OCI-M1 (cell line): ENCODE data around the gene RICTOR.
A peak's percentile ranks its signal among the peaks of the same experiment; 100 is the strongest.

ENCODE experiments used
- DNase-seq: peaks from one replicate; lab custom pipeline; 2025; lab: John Stamatoyannopoulos, UW

Gene RICTOR

DNA sequence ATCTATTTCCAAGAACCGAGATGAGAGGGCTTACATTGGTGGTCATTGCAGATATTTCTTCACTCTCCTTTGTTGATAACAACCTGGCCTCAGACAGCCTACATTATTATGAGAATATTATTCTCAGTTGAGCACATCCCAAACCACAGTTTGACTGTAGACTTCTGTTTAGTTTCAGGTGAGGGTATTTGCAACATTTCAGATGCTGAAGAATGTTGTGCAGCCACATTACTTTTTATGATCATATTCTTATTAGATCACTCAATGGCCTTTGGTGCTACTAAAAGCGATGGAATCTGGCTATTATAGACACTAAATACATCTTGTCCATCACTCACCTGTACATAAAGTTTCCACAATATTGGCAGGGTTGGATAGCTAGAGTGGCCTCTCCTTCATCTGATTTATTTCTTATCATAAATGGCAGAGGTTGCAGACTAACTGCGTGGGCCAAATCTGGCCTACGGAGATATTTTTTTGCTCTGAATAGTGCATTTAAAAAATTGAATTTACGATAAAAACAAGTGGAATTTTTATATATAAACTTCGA, 26.2 kb upstream of the RICTOR start:
- no peak for DNase-seq

DNA sequence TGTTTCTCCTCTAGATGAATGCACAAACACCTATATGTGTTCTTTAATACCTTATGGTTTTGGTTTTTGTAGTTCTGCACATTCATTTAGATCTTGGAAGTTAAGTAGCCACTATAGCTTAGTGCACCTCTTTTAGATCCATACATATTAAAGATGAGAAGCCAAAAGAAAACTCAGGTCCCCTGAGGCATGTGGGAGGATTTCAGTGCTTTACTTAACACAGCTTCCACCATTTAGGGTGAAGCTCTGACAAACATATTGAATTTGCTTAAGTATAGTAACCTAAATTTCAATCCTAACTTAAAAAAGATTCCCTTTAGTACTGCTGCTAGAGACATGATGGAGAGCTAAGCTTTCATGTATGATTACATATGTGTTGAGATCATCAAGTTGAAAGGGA, 25.6 kb upstream of the RICTOR start:
- DNase-seq = no peak

DNA sequence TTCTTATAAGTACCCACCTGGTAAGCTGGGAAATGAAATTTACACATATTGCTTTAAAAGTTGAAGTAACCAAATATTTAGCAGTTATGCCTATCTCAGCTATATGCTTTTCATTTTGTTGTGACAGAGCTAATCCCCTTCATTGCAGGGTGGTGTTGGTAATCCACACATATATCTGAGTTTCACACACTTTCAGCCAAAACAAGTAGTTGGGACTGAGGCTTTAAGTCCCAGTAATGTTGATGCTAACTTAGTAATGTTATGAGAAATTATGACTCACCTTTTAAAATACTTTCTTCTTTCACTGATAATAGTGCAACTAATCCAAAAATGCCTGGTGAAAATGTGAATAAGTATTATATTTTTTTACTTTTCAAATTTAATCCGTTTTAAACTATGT, 19.2 kb upstream of the RICTOR start:
- DNase-seq = no peak

DNA sequence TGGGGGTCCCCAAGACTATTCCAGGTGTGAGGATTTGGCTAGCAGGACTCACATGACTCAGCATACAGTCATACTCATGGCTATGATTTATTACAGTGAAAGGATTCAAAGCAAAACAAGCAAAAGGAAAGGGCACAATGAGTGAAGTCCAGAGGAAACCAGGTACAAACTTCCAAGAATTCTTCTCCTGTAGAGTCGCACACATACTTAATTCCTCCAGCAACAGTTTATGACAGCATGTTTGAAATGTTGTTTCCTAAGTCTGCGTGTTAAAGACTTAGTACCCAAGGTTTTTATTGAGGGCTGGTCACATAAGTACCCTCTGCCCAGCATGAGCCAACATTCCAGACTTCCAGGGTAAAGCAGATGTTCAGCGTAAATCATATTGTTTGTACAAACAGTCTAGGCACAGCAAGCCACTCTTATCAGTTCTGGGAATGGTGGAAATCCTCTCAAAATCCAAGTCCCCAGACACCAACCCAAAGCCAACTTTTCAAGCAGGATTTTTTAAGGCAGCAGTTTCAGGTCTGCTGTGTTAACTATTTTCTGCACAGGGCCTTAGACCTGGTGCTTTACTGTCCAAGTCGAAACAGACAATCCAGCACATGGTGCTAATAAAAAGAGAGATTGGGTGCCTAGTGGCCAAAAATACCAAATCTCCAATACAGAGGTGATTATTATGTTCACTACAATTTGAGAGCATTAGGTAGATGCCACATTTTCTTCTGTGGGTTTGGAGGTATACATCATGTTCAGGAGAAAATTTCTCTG, 18.6 kb upstream of the RICTOR start:
- DNase-seq = no peak

DNA sequence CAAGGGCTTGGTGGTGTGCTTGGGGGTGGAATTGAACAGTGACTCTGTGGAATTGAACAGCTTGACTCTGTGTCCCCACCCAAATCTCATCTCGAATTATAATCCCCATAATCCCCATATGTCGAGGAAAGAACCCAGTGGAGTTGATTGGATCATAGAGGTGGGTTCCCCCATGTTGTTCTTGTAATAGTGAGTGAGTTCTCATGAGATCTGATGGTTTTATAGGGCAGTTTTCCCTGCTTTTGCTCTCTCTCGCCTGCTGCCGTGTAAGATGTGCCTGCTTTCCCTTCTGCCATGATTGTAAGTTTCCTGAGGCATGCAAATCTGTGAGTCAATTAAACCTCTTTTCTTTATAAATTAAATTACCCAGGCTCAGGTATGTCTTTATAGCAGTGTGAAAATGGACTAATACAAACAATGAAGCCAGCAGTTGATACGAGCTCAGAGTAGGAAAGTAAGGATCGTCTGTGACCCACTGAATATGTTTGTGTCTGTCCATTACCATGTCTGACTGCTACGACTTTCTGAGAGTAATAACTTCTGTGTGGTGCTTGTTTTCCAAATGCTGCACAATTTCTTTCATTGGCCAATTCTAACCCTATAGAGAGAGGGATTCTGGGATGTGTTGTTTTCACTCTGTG, 17.9 kb upstream of the RICTOR start:
- DNase-seq = no peak

DNA sequence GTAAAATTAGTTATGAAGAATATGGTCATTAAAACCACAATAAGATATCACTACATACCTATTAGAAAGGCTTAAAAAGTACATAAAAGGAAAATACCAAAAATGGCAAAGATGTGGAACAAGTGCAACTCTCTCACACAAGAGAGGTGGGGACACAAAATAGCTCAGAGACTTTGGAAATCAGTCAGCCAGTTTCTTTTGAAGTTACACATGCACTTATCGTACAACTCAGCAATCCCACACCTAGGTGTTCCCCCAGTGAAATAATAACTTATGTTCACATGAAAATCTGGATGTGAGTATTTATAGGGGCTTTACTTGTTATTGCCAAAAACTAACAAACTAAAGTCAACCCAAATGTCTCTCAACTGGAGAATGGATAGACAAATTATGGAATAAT, 9.8 kb upstream of the RICTOR start:
- no peak for DNase-seq

DNA sequence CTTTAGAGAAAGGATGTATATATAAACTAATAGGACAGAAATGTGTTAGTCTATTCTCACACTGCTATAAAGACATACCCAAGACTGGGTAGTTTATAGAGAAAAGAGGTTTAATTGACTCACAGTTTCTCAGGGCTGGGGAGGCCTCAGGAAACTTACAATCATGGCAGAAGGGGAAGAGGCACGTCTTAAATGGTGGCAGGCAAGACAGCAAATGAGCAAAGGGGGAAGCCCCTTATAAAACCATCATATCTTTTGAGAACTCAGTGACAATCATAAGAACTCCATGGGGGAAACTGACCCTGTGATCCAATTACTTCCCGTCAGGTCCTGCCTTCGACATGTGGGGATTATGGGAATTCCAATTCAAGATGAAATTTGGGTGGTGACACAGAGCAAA, 8.8 kb upstream of the RICTOR start:
- DNase-seq = no peak

DNA sequence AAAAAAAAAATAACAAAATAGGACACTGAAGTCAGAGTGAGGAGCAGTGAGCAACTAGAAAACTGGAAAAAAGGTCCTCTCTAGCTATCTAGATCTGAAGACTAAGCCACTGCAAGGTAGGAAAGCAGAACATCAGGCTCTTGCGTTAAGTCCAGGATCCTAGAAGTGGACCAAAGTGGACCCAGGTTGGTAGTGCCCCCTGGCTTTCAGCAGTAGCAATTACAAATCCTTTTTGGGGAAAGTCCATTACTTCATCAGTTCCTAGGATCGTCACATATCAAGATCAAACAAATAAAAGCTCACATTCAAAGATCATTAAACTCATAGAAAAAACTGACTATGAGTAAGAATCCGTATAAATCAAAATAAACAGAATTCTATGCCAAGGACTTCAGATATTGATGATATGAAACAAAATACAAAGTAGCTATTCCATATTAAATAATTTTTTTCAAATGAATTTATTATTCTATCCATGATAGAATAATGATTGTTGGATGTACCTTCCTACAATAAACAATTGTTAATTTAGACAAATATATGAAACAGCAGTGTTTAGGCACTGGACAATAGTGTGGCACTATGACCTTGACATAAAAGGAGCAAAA, 6.5 kb upstream of the RICTOR start:
- peak; percentile 84 for DNase-seq

DNA sequence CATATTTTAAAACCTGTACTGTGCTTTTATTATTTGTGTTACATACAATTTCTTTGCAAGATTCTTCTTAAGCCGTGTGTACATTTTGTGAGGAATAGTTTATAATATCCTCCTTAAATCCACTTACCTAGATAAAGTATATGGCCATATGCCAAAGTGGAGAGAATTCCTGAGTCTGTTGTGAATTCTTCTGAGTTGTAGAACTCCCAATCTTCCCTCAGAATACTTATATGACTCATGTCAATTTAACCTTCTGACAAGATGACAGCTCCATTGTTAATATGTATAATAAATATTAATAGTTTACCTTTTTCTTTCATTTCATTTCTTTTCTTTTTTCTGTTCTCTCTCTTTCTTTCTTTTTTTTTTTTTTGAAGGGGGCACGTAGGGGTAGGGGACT, 6.0 kb upstream of the RICTOR start:
- no peak for DNase-seq

DNA sequence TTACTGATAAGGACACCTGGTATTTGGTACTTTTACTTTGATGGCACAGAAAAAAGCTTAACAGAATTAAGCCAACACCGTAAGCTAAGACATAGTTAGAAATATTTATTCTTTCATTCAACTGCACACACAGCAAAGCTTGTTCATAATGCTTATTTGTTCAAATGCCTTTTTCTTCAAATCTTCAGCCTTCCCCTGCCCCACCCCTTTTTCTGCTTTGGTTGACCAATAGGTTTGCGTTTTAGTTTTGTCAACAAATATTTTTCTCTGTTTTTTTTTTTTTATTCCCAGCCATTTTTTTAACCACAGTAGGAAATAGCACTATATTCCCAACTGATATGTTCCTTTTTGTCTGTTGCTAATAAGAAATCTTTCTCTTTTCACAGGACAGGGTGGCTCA, 4.9 kb upstream of the RICTOR start:
- no peak for DNase-seq

DNA sequence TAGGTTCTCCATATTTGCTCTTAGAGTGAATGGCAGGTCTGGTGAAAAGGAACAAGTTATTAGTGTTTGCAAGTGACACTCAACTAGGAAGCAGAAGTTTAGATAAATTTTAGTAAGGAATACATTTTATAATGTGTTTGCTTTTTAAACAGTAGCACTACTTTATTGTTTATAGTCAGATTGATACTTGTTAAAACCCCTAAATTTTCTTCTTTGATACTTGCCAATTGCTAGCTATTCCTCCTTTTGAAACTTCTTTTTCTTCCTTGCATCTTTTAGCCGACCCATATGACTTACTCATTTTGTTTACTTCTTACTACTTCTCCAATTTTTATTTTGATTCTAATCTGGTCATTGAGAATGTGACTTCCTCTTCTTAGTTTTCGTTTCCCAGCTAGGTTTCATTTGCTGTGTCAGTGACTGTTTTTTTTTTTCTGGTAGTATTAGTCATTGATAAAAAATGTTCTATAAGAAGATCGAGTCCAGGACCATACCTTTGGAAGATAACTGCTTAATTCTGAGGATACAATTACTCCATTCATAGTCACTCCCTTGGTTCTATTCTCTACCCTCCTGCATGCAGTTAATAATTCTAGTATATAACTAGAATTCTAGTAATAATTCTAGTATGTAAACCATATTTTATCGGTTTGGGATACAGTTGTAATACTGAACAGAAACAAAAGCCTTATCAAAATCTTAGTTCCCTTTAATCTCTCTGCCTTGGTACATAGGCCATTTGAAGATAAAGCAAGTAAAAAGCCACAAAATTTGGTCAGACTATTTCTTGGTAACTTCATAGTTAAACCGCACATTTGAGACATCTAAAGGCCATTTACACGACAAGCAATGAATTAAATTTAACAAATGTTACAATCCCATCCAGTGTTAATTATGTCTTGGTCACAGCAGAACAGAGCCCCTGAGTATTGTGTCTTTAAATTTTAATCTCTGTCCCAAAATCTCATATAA, 2.8 kb upstream of the RICTOR start:
- peak; percentile 91 for DNase-seq

DNA sequence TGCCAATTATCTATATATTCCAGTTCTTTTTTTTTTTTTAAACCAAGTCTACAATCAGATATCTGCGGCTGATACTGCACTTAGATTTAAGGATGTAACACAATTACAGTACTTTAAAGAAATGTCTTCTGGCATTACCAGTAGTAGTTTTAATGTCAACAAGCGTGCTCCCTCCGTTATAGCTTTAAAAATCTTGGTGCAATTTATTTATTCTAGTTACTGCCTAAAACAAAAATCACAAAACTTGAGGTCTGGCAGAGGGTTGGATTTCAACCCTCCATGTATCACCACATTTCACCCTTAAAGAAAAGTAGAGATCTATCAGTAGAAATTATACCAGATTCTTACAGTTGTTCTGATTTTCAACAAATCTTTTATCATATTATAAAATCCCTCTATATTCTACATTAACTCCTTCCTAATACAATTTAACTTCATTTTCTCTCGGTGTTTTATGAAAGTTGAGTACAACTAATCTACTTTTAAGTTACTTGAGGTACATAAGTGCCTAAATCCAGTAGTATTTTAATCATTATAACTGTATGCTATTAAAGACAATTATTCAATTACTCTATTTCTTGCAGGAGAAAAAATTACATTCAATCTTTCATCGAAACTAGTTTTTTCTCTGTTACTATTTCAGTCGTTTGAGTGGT, 2.0 kb upstream of the RICTOR start:
- peak; percentile 52 for DNase-seq

DNA sequence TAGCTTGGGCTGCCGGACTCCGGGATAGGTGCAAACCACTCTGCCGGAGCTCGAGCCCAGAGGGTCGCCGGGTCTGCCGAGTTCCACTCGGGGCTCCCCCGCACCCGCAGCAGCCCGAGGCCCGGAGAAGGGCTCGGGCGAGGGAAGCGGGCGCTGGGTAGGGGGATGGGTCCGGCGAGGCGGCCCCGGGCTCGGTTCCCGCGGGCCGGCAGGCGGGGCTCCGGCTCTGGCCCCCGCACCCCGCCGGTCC, 507 bp downstream of the RICTOR start:
- no peak for DNase-seq

DNA sequence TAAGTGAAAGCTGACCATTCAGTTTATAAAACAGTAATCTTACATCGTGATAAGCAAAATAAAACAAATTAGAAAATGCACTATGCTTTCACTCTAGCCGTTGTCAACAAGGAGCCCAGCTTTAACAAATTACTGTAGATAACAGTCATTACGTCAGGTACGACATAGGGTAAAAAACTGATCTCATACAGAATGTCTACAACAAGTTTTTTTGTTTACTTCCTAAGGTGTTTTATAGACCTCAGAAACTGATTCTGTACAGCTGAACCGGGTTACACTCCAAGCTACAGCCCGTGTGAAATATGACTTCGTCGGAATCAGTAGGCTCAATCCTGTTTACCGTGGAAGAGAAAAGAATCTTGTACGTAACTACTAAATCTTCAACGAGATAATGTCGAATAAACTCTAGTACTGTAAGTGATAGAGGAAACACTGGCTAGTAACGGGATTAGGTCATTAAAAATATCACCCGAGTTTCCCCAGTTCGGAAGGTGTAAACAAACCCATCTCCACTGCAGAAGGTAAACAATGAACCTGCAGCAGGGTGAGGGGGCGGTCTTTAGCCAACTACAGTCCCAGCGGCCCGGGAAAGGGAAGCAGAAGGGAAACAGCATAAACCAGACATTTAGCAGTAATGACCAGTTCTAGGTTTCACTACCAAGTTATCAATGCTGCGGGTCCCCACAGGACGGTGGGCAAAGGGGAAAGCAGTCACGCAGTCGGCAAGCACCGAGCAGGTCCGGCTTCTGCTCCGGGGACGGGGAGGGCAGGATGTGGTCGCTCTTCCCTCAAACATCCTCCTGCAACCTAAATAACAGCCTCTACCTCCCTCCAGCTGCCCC, 1.1 kb downstream of the RICTOR start:
- peak; percentile 89 for DNase-seq

DNA sequence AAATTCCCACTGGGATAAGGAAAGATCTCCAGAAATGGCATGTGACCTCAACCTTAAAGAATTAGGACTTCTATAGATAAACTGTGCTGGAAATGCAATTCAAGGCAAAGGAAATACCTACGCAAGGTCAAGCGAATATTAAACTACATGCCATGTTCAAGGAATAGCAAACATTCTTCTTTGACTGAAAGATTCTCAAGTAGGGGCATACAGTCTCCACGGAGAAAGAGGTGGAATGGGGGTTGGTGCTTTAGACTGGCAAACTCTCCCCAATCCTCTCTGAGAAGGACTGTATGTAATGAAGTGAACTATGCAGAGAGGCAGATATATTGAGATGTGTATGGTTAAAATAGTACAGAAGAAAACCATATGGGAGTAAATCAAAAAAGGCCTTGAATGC, 6.1 kb downstream of the RICTOR start:
- no peak for DNase-seq

DNA sequence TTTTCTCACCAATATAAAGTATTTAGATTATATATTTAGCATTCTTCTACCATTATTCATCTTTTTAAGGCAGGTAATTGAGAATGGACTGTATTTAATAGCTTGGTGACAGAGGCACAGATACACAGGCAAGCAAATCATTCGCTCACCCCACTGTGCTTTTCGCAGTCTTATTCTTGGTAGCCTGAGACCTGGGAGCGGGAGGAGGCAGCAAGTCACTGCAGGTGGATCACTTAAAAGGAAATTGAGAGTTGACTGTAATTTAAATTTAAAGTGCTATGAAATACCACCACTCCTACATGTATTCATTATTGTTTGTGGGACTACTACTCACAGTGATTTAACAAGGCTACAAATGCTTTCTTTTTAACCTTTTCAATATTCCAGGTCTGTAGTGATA, 9.7 kb downstream of the RICTOR start:
- no peak for DNase-seq

DNA sequence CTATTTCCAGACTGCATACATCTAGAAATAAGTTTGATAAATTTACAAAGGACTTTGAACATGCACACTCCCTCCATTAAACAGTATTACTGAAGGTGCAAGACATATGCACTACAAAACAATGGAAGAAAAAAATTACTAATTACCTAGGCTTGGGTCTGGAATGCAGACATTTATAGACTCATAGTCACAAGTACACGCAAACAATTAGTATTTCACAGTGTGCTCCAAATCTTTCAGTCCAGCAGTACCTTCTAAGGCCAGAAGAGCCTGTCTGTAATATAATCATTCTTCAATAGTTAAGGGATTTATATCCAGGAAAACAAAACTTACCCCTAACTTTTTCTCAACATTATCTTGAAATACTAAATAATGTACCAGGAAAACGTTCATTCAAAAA, 11.2 kb downstream of the RICTOR start:
- DNase-seq = no peak

DNA sequence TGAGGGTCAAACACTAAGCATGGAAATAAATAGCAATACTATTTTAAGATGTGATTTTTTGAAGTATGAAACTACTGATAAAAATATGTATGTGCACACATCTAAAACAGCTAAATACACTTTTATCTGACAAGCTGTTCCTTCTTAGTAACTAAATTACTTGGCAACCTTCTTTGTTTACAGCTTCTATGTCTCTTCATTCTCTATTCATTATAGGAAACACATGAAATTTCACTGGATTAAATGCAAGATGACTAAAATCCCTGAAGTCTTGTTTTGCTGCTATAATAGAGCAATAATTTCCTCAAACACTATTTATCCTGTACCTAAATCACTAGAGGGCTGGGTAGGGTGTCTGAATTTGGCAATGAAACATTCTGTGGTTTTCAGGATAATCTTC, 11.7 kb downstream of the RICTOR start:
- peak; percentile 13 for DNase-seq

DNA sequence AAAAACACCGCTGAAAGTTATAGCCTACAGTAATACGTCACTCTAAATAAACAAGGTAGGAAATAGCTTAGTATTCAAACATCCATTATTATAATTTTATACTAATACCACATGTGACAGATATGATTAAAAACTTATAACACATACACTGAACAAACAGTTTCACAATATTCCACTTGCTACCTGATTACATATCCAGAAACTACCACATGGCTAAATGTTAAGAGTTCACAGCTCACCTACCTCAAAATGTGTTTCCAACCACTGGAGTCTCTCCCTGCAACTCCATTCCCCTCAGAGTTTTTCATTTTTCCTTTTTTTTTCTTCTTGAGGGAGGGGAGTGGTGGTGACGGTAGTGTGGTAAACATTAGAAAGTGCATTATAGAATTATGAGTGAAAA, 12.1 kb downstream of the RICTOR start:
- DNase-seq = no peak

DNA sequence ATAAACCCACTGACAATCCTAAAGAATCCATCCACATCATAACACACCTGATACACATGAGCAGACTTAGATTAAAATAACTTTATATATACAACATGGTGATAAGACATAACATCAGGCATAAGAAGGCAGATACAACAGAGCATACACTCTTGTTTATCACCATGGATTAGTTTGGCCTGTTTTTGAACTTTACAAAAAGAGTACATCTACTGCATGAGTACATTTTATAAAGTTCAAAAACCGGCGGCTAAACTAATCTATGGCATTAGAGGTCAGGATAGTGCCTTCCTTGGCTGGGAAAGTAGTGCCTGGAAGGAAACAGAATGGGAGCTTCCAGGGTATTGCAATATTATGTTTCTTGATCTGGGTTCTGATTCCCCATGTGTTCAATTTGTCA, 15.1 kb downstream of the RICTOR start:
- peak; percentile 31 for DNase-seq
